ENCODE results near the gene ZNF839. TPM values are rescaled to one million over a fixed set of nuclear protein-coding genes. Genes with fewer than 3 reads are reported as not detected.
"Not testable (repeated sequence)": the region's sequence is repeated elsewhere in the genome, so short reads cannot be mapped to it uniquely, and the experiment has no call there.

The ZNF839 gene
- polyA plus RNA-seq, 1 experiment = 7.1 TPM

GRCh38 chr14:102295270-102295669 lies 24.3 kb upstream of the ZNF839 start:
- POLR2A ChIA-PET = interaction anchor here (0.6 kb wide), 1 partner anchor 75 kb away, joined by 6 read pairs; no protein-coding TSS in a partner anchor
- no peaks in the 10 kb centered on the region for H3K27me3 ChIP-seq (ENCODE audit: control insufficient read depth, insufficient read depth, low read length)
- H3K27ac ChIP-seq (ENCODE audit: low read depth, low read length) = no peak overlapping the region
- peaks cover 9% of the 10 kb centered on the region; the same call in 1 of the 2 replicates for H3K9me3 ChIP-seq (ENCODE audit: control insufficient read depth, insufficient read depth, low read length)
- no peak overlapping the region for H3K4me3 ChIP-seq (ENCODE audit: low read depth, low read length)
- TF ChIP-seq CTCF (IDR thresholded peaks at IDR 0.05; ENCODE audit: low read depth, low read length) = peak; percentile 54
- no peak for DNase-seq (ENCODE audit: low read depth, low spot score)
- CTCF ChIA-PET = interaction anchor here (0.8 to 1.9 kb wide), 5 partner anchors 9 to 40 kb away, joined by 4 to 8 read pairs (median 4); partner anchors contain the start of gene MOK

DNA sequence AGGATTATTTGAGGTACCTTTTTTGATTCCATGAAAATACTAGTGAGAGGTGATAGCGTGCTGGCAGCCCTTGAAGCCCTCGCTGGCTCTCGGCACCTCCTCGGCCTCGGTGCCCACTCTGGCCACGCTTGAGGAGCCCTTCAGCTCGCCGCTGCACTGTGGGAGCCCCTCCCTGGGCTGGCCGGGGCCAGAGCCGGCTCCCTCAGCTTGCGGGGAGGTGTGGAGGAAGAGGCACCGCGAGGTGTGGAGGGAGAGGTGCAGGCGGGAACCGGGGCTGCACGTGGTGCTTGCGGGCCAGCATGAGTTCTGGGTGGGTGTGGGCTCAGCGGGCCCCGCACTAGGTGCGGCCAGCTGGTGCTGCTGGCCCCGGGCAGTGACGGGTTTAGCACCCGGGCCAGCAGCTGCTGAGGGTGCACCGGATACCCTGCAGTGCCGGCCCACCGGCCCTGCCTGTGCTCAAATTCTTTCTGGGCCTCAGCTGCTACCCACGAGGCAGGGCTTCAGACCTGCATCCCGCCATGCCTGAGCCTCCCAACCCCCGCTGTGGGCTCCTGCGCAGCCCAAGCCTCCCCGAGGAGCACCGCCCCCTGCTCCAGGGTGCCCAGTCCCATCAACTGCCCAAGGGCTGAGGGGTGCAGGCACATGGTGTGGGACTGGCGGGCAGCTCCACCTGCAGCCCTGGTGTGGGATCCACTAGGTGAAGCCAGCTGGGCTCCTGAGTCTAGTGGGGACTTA lies 21.9 kb upstream of the ZNF839 start:
- no peak overlapping the region for H3K4me3 ChIP-seq (ENCODE audit: low read depth, low read length)
- POLR2A ChIA-PET = interaction anchor here (0.5 kb wide), 1 partner anchor 190 kb away, joined by 3 read pairs; no protein-coding TSS in a partner anchor
- H3K9me3 ChIP-seq (ENCODE audit: control insufficient read depth, insufficient read depth, low read length) = peaks cover 9% of the 10 kb centered on the region; the same call in 1 of the 2 replicates
- no peak overlapping the region for H3K27ac ChIP-seq (ENCODE audit: low read depth, low read length)
- TF ChIP-seq CTCF (IDR thresholded peaks at IDR 0.05; ENCODE audit: low read depth, low read length) = no peak
- CTCF ChIA-PET = no interaction called here
- no peak for DNase-seq (ENCODE audit: low read depth, low spot score)
- no peaks in the 10 kb centered on the region for H3K27me3 ChIP-seq (ENCODE audit: control insufficient read depth, insufficient read depth, low read length)

- not testable (repeated sequence) for H3K27ac ChIP-seq (ENCODE audit: low read depth, low read length); H3K27me3 ChIP-seq (ENCODE audit: control insufficient read depth, insufficient read depth, low read length); H3K9me3 ChIP-seq (ENCODE audit: control insufficient read depth, insufficient read depth, low read length); H3K4me3 ChIP-seq (ENCODE audit: low read depth, low read length); DNase-seq (ENCODE audit: low read depth, low spot score)
- CTCF ChIA-PET = interaction anchor here (0.9 kb wide), 1 partner anchor 18 kb away, joined by 3 read pairs; no protein-coding TSS in a partner anchor
- POLR2A ChIA-PET = interaction anchor here (0.5 kb wide), 1 partner anchor 189 kb away, joined by 3 read pairs; no protein-coding TSS in a partner anchor
These were observed 21.1 kb upstream of the ZNF839 start for GRCh38 chr14:102298303-102299070.

- POLR2A ChIA-PET = interaction anchor here (0.8 kb wide), 1 partner anchor 11 kb away, joined by 4 read pairs; no protein-coding TSS in a partner anchor
- H3K27me3 ChIP-seq (ENCODE audit: control insufficient read depth, insufficient read depth, low read length) = no peaks in the 10 kb centered on the region
- DNase-seq (ENCODE audit: low read depth, low spot score) = no peak
- no peak for TF ChIP-seq CTCF (IDR thresholded peaks at IDR 0.05; ENCODE audit: low read depth, low read length)
- no peaks in the 10 kb centered on the region; the same call in 1 of the 2 replicates for H3K9me3 ChIP-seq (ENCODE audit: control insufficient read depth, insufficient read depth, low read length)
- CTCF ChIA-PET = interaction anchor here (1.2 kb wide), 1 partner anchor 8 kb away, joined by 8 read pairs; no protein-coding TSS in a partner anchor
- H3K4me3 ChIP-seq (ENCODE audit: low read depth, low read length) = peak overlapping the region; percentile 7; the same call in 1 of the 2 replicates
- no peak overlapping the region for H3K27ac ChIP-seq (ENCODE audit: low read depth, low read length)
These were observed 15.9 kb upstream of the ZNF839 start for GRCh38 chr14:102303664-102304063.

All from AG04450 (cell line).